Activated CD8-positive, alpha-beta T cell treated with anti-CD3 and anti-CD28 coated beads, Interleukin-2, amount 10 ng/mL, durations not matched to agents 7 days and 5 days (primary cell): Measurements from ENCODE around the gene RAVER1. TPM values are rescaled to one million over a fixed set of nuclear protein-coding genes. Genes with fewer than 3 reads are reported as not detected.
A peak's percentile ranks its signal among the peaks of the same experiment; 100 is the strongest.
"Not testable (repeated sequence)": the region's sequence is repeated elsewhere in the genome, so short reads cannot be mapped to it uniquely, and the experiment has no call there.

Experiments used
- ATAC-seq: fragments of 150-1000 bp; cut with Tn5 transposase; one replicate; pipeline ENCODE4 v1.10.0; 2021; ENCODE audit warnings: moderate library complexity
- CTCF ChIA-PET: fragments of 350-600 bp; sonication (Branson Sonifier 250); formaldehyde crosslinking; loops from one replicate; lab custom pipeline; 2021; ENCODE audit warnings: antibody characterized with exemption; lab: Charles Lee
- POLR2A ChIA-PET: fragments of 350-600 bp; sonication (Branson Sonifier 250); formaldehyde crosslinking; loops from one replicate; lab custom pipeline; 2021; ENCODE audit warnings: antibody characterized with exemption; lab: Charles Lee
- DNase-seq: peaks from one replicate; pipeline ENCODE4 v3.0.0-alpha.2; 2020
- H3K27ac Mint-ChIP-seq: one replicate; pipeline ENCODE4 v1.8.0; 2021; ENCODE audit warnings: mild to moderate bottlenecking, mixed read lengths
- H3K27me3 Mint-ChIP-seq: one replicate; pipeline ENCODE4 v1.8.0; 2021; ENCODE audit warnings: low read depth, mixed read lengths
- H3K36me3 Mint-ChIP-seq: one replicate; pipeline ENCODE4 v1.8.0; 2021; ENCODE audit warnings: low read depth, mixed read lengths
- H3K4me1 Mint-ChIP-seq: one replicate; pipeline ENCODE4 v1.8.0; 2021; ENCODE audit warnings: low read depth, mixed read lengths
- H3K4me3 Mint-ChIP-seq: one replicate; pipeline ENCODE4 v1.8.0; 2021; ENCODE audit warnings: mild to moderate bottlenecking, mixed read lengths
- H3K9me3 Mint-ChIP-seq: one replicate; pipeline ENCODE4 v1.8.0; 2022; ENCODE audit warnings: mixed read lengths; ENCODE audit not compliant: insufficient read depth
- total RNA-seq, 2 experiments: library from RNA; stranded (reverse); gene quantifications; one replicate each; pipeline ENCODE4 v1.2.3, GENCODE V29; 2021

The RAVER1 gene
- total RNA-seq, 2 experiments from 2014 or later: 79.8 to 91.7 TPM

- no peak overlapping the region for H3K27ac Mint-ChIP-seq
- DNase-seq (no peak), ATAC-seq (no peak)
- H3K9me3 Mint-ChIP-seq: no peaks in the 10 kb centered on the region
- POLR2A ChIA-PET: interaction anchor here (0.5 kb wide), 1 partner anchor 75 kb away, joined by 3 read pairs; no protein-coding TSS in a partner anchor
- peaks cover 22% of the 10 kb centered on the region for H3K4me1 Mint-ChIP-seq
- peaks cover 11% of the 10 kb centered on the region for H3K36me3 Mint-ChIP-seq
- no peaks in the 10 kb centered on the region for H3K27me3 Mint-ChIP-seq
- no peak overlapping the region for H3K4me3 Mint-ChIP-seq
- CTCF ChIA-PET: interaction anchor here (0.9 to 3.2 kb wide), 3 partner anchors 45 to 108 kb away, joined by 3 to 17 read pairs (median 11); partner anchors contain the start of gene ICAM1
Observed at GRCh38 chr19:10343495-10343894, 10.2 kb upstream of the RAVER1 start.

GRCh38 chr19:10339977-10340376, 6.6 kb upstream of the RAVER1 start:
- ChIA-PET POLR2A (interaction anchor here (0.6 to 1.0 kb wide), 2 partner anchors 35 to 68 kb away, joined by 3 to 4 read pairs; no protein-coding TSS in a partner anchor), CTCF (interaction anchor here (1.2 to 1.3 kb wide), 2 partner anchors 51 to 80 kb away, joined by 4 to 8 read pairs; no protein-coding TSS in a partner anchor)
- peak overlapping the region; percentile 97 for H3K4me3 Mint-ChIP-seq
- no peak for DNase-seq
- H3K27me3 Mint-ChIP-seq: no peaks in the 10 kb centered on the region
- peak overlapping the region; percentile 96 for H3K27ac Mint-ChIP-seq
- no peaks in the 10 kb centered on the region for H3K9me3 Mint-ChIP-seq
- peaks cover 24% of the 10 kb centered on the region for H3K36me3 Mint-ChIP-seq
- ATAC-seq: no peak
- peaks cover 34% of the 10 kb centered on the region for H3K4me1 Mint-ChIP-seq

GRCh38 chr19:10339380-10339960, 6.1 kb upstream of the RAVER1 start, which contains the start of gene ICAM3:
Gene ICAM3 (minus strand): TSS chr19:10339624. CDS start chr19:10339614, 10 bp downstream.
- peak within 1 kb of the TSS; percentile 96 for H3K27ac Mint-ChIP-seq
- no peaks in the 10 kb centered on the region for H3K9me3 Mint-ChIP-seq
- H3K36me3 Mint-ChIP-seq: peaks cover 27% of the 10 kb centered on the region
- H3K4me3 Mint-ChIP-seq: peak within 1 kb of the TSS; percentile 97
- peaks cover 39% of the 10 kb centered on the region for H3K4me1 Mint-ChIP-seq
- ATAC-seq (peak; percentile 95), DNase-seq (peak; percentile 80)
- ChIA-PET POLR2A (no interaction called here), CTCF (interaction anchor here (1.2 kb wide), 1 partner anchor 80 kb away, joined by 8 read pairs; no protein-coding TSS in a partner anchor)
- no peaks in the 10 kb centered on the region for H3K27me3 Mint-ChIP-seq

- DNase-seq (no peak), ATAC-seq (no peak)
- peak overlapping the region; percentile 96 for H3K27ac Mint-ChIP-seq
- H3K36me3 Mint-ChIP-seq: peaks cover 32% of the 10 kb centered on the region
- H3K27me3 Mint-ChIP-seq: no peaks in the 10 kb centered on the region
- ChIA-PET POLR2A (no interaction called here), CTCF (no interaction called here)
- H3K4me1 Mint-ChIP-seq: peaks cover 45% of the 10 kb centered on the region
- H3K4me3 Mint-ChIP-seq: peak overlapping the region; percentile 97
- no peaks in the 10 kb centered on the region for H3K9me3 Mint-ChIP-seq
Observed at GRCh38 chr19:10338940-10339339, 5.6 kb upstream of the RAVER1 start.

GRCh38 chr19:10336725-10337124, 3.4 kb upstream of the RAVER1 start:
- CTCF ChIA-PET: interaction anchor here (0.9 to 1.3 kb wide), 3 partner anchors 7 to 66 kb away, joined by 3 to 5 read pairs (median 3); partner anchors contain the start of genes ICAM1 and ICAM5
- peaks cover 62% of the 10 kb centered on the region for H3K4me1 Mint-ChIP-seq
- POLR2A ChIA-PET: interaction anchor here (0.7 kb wide), 1 partner anchor 43 kb away, joined by 3 read pairs; no protein-coding TSS in a partner anchor
- DNase-seq, H3K27ac Mint-ChIP-seq, H3K27me3 Mint-ChIP-seq, ATAC-seq, H3K4me3 Mint-ChIP-seq, H3K9me3 Mint-ChIP-seq: not testable (repeated sequence)
- peaks cover 50% of the 10 kb centered on the region for H3K36me3 Mint-ChIP-seq

GRCh38 chr19:10335352-10335985, 2.1 kb upstream of the RAVER1 start:
- Mint-ChIP-seq H3K36me3 (peaks cover 54% of the 10 kb centered on the region), H3K9me3 (no peaks in the 10 kb centered on the region), H3K4me1 (peaks cover 58% of the 10 kb centered on the region), H3K27me3 (no peaks in the 10 kb centered on the region), H3K27ac (no peak overlapping the region), H3K4me3 (no peak overlapping the region)
- POLR2A ChIA-PET: no interaction called here
- CTCF ChIA-PET: interaction anchor here (0.9 to 4.2 kb wide), 3 partner anchors 9 to 76 kb away, joined by 3 to 15 read pairs (median 3); partner anchors contain the start of gene ICAM5
- no peak for ATAC-seq
- no peak for DNase-seq

DNA sequence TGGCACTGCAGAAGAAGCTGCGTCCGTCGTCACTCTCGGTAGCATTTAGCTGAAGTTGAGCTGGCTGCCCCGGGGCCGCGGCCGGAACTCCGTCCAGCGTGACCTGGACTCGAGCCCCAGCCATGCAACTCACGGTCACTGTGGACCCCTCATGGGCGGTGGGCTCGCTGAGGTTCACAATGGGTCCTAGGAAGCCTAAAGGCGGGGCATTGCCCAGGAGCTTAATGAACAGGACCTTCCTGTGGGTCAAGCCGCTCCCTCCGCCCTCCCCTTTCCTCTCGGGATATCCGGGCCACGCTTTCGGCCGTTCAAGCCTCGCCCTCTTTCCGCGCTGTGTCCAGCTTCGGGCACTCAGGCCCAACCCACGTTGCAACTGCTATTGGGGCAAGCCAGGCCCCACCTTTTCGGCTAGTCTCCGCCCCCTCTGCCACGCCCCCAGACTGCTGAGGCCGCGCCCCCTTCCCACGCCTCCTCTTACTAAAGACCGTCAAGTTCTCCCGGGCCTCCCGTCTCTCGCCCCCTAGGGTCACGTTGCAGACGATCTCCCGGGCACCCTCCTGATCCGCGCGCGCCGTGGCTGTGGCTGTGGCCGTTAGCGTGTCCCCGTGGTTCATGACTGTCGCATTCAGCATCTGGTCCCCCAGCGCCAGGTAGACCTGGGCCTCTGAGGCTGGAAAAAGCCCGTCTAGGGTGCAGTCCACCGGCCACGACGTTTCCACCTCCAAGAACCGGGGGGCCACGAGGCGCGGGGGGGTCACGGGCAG, 1.4 kb upstream of the RAVER1 start:
- no peaks in the 10 kb centered on the region for H3K9me3 Mint-ChIP-seq
- ATAC-seq (no peak), DNase-seq (peak; percentile 52)
- H3K36me3 Mint-ChIP-seq: peaks cover 61% of the 10 kb centered on the region
- no peak overlapping the region for H3K27ac Mint-ChIP-seq
- no peaks in the 10 kb centered on the region for H3K27me3 Mint-ChIP-seq
- ChIA-PET POLR2A (interaction anchor here (1.8 kb wide), 1 partner anchor 64 kb away, joined by 8 read pairs; the partner anchor contains the start of gene ICAM1), CTCF (interaction anchor here (1.5 to 4.2 kb wide), 3 partner anchors 46 to 75 kb away, joined by 6 to 15 read pairs (median 9); partner anchors contain the start of genes ICAM1 and ICAM5)
- peaks cover 52% of the 10 kb centered on the region for H3K4me1 Mint-ChIP-seq
- H3K4me3 Mint-ChIP-seq: peak overlapping the region; percentile 27

- Mint-ChIP-seq H3K27me3 (no peaks in the 10 kb centered on the region), H3K4me1 (peaks cover 45% of the 10 kb centered on the region), H3K36me3 (peaks cover 62% of the 10 kb centered on the region), H3K4me3 (peak overlapping the region; percentile 95), H3K9me3 (no peaks in the 10 kb centered on the region), H3K27ac (peak overlapping the region; percentile 96)
- CTCF ChIA-PET: interaction anchor here (1.5 to 4.2 kb wide), 5 partner anchors 45 to 175 kb away, joined by 3 to 15 read pairs (median 9); partner anchors contain the start of genes ICAM1 and ICAM5
- POLR2A ChIA-PET: interaction anchor here (0.6 to 3.3 kb wide), 7 partner anchors 9 to 63 kb away, joined by 3 to 9 read pairs (median 5); partner anchors contain the start of genes ICAM1 and TYK2
- ATAC-seq (no peak), DNase-seq (no peak)
Observed at GRCh38 chr19:10333758-10334587, 644 bp upstream of the RAVER1 start.

DNA sequence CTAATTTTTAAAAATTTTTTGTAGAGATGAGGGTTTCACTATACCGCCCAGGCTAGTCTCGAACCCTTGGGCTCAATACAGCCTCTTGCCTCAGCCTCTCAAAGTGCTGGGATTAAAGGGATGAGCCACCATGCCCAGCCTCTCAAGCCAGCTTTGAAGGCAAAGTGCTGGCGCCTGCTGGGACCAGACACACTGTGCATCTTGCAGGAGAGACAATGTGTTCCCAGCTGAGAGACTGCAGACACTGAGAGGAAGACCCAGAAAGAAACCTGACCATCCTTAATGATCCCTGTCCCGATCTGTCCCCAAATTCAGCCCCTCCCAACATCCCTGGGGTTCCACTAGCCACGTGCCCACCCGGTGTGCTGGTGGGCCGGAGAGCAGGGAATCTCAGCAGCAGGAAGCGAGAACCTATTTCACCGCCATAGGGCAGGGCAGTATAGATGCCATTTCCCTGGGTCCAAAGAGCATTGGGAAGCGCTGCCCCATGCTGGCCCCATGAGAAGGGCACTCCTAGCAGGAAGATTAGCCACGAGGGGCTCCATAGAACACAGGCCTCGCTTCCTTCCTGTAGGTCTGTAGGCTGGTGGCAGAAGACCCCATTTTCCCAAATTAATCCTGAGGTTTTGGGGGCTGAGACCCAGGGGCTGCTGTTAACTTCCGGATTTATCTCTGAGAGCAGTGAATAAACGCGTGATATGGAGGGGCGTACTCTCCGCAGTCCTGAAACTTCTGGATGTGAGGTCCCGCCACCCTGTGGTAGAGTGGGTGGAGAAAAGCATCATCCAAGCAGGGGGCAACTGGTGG, 968 bp downstream of the RAVER1 start:
- peak overlapping the region; percentile 95 for H3K4me3 Mint-ChIP-seq
- H3K9me3 Mint-ChIP-seq: no peaks in the 10 kb centered on the region
- peaks cover 36% of the 10 kb centered on the region for H3K4me1 Mint-ChIP-seq
- peak overlapping the region; percentile 96 for H3K27ac Mint-ChIP-seq
- POLR2A ChIA-PET: interaction anchor here (0.6 to 3.3 kb wide), 9 partner anchors 7 to 248 kb away, joined by 3 to 9 read pairs (median 4); partner anchors contain the start of gene TYK2
- no peaks in the 10 kb centered on the region for H3K27me3 Mint-ChIP-seq
- DNase-seq (no peak), ATAC-seq (no peak)
- CTCF ChIA-PET: interaction anchor here (1.5 to 4.2 kb wide), 4 partner anchors 57 to 176 kb away, joined by 3 to 15 read pairs (median 10); partner anchors contain the start of gene ICAM1
- peaks cover 62% of the 10 kb centered on the region for H3K36me3 Mint-ChIP-seq

DNA sequence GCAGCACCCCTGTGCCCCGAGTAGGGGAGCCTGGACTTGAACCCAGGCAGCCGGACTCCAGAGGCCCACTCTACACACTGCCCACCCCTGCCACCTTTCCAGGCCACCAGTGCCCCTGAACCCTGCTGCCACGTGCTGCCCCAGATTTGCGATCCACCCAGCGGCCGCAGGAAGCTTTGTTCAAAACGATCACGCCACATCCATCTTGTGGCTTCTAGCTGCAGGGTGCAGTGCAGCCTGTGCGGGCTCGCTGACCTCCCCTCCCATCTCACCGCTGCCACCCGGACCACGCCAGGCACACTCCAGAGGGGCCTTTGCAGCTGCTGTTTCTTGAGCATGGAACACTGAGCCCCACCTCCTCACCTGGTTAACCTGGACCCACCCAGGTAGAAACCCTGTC, 3.8 kb downstream of the RAVER1 start:
- H3K9me3 Mint-ChIP-seq: no peaks in the 10 kb centered on the region
- no peak overlapping the region for H3K27ac Mint-ChIP-seq
- peaks cover 24% of the 10 kb centered on the region for H3K4me1 Mint-ChIP-seq
- peaks cover 53% of the 10 kb centered on the region for H3K36me3 Mint-ChIP-seq
- CTCF ChIA-PET: interaction anchor here (0.7 kb wide), 1 partner anchor 173 kb away, joined by 3 read pairs; no protein-coding TSS in a partner anchor
- ATAC-seq (no peak), DNase-seq (no peak)
- POLR2A ChIA-PET: interaction anchor here (1.2 kb wide), 1 partner anchor 11 kb away, joined by 4 read pairs; no protein-coding TSS in a partner anchor
- no peak overlapping the region for H3K4me3 Mint-ChIP-seq
- H3K27me3 Mint-ChIP-seq: no peaks in the 10 kb centered on the region
